ENCODE measurements around the gene TLR8.
A peak's percentile ranks its signal among the peaks of the same experiment; 100 is the strongest.

- TF ChIP-seq, protein P1, sequence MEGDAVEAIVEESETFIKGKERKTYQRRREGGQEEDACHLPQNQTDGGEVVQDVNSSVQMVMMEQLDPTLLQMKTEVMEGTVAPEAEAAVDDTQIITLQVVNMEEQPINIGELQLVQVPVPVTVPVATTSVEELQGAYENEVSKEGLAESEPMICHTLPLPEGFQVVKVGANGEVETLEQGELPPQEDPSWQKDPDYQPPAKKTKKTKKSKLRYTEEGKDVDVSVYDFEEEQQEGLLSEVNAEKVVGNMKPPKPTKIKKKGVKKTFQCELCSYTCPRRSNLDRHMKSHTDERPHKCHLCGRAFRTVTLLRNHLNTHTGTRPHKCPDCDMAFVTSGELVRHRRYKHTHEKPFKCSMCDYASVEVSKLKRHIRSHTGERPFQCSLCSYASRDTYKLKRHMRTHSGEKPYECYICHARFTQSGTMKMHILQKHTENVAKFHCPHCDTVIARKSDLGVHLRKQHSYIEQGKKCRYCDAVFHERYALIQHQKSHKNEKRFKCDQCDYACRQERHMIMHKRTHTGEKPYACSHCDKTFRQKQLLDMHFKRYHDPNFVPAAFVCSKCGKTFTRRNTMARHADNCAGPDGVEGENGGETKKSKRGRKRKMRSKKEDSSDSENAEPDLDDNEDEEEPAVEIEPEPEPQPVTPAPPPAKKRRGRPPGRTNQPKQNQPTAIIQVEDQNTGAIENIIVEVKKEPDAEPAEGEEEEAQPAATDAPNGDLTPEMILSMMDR (IDR thresholded peaks at IDR 0.05), result peak; percentile 52 to 94 (median 80)
- TF ChIP-seq POLR2A (IDR thresholded peaks at IDR 0.05) (no peak), POLR2AphosphoS5 (IDR thresholded peaks at IDR 0.05; ENCODE audit: insufficient read depth in 1 of 2, low read depth in 1 of 2) (peak in 1 of 2 donors; percentile 50)
These were observed 40.6 kb downstream of the TLR8 start for GRCh38 chrX:12946838-12947544.
